ENCODE results near the gene DONSON. TPM values are rescaled to one million over a fixed set of nuclear protein-coding genes. Genes with fewer than 3 reads are reported as not detected.

The DONSON gene
- total RNA-seq (ENCODE audit: low replicate concordance): 5.9 and 12.6 TPM in 2 replicates

GRCh38 chr21:33588485-33589335 lies at the start of gene DONSON:
Gene DONSON, minus strand, starts transcription at chr21:33588684. Its CDS starts 43 bp downstream, at chr21:33588641.

GRCh38 chr21:33542640-33543504 lies 45.6 kb downstream of the DONSON start, which contains the start of gene SON:
Gene SON, plus strand, starts transcription at chr21:33543038. Its CDS starts 55 bp downstream, at chr21:33543093.

GRCh38 chr21:33541756-33542639 lies 46.5 kb downstream of the DONSON start, which contains the start of gene GART:
Gene GART, minus strand, starts transcription at chr21:33542117. Its CDS starts 2,802 bp downstream, at chr21:33539315.

Other genes with a start within 250 kb of the DONSON start
- 55.5 and 79.7 TPM in 2 replicates for gene IFNGR2, start 185.3 kb downstream of the DONSON start, total RNA-seq (ENCODE audit: low replicate concordance)
- 16.4 and 18.5 TPM in 2 replicates for gene TMEM50B, start 108.7 kb downstream of the DONSON start, total RNA-seq (ENCODE audit: low replicate concordance)
- 0.12 and 1.4 TPM in 2 replicates for gene DNAJC28, start 97.0 kb downstream of the DONSON start, total RNA-seq (ENCODE audit: low replicate concordance)
- gene GART, start 46.6 kb downstream of the DONSON start, total RNA-seq (ENCODE audit: low replicate concordance): 19.8 and 60.8 TPM in 2 replicates
- 67.6 and 96.1 TPM in 2 replicates for gene SON, start 45.6 kb downstream of the DONSON start, total RNA-seq (ENCODE audit: low replicate concordance)
- 25.5 and 41.8 TPM in 2 replicates for gene CRYZL1, start 53.1 kb upstream of the DONSON start, total RNA-seq (ENCODE audit: low replicate concordance)
- 55.8 and 66.4 TPM in 2 replicates for gene ITSN1, start 53.8 kb upstream of the DONSON start, total RNA-seq (ENCODE audit: low replicate concordance)

All from smooth muscle cell of the coronary artery (primary cell).